ENCODE results near the gene RTKN. TPM values are rescaled to one million over a fixed set of nuclear protein-coding genes. Genes with fewer than 3 reads are reported as not detected.
"Not testable (repeated sequence)": the region's sequence is repeated elsewhere in the genome, so short reads cannot be mapped to it uniquely, and the experiment has no call there.

Gene RTKN
- total and polyA plus RNA-seq, 2 experiments from 2014 or later = 74.2 to 77.5 TPM

DNA sequence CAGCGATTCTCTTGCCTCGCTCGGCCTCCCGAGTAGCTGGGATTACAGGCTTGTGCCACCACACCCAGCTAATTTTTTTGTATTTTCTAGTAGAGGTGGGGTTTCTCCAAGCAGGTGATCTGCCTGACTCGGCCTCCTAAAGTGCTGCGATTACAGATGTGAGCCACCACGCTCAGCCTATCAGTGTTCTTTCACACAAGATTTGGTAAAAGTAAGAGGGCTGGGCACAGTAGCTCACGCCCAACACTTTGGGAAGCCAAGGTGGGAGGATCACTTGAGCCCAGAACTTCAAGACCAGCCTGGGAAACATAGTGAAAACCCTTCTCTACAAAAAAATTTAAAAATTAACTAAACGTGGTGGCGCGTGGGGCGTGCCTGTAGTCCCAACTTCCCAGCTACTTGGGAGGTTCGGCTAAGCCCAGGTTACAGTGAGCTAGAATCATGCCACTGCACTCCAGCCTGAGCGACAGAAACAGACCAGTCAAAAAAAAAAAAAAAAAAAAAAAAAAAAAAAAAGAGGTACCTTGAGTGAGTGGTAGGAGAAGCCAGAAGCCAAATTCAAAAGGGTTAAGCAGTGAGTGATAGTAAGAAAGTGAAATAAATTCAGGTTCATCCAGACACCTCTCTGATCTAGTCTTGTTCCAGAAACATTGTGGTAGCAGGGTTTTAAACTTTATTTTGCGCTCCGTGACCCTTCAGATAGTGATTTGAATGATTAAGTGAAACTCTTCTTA, 29.8 kb upstream of the RTKN start:
- no peaks in the 10 kb centered on the region for H3K9me3 ChIP-seq (ENCODE audit: low read depth)
- 61% methylated on average over 16 of the region's 16 CpGs for WGBS (ENCODE audit: low lambda C conversion rate, missing lambda C conversion rate)
- peak overlapping the region; percentile 96 for H2AFZ ChIP-seq
- H3K36me3 ChIP-seq (replicated peaks; ENCODE audit: insufficient read depth, low read depth) = no peaks in the 10 kb centered on the region
- peak overlapping the region; percentile 52 for H3K4me3 ChIP-seq
- H3K4me2 ChIP-seq = peak overlapping the region; percentile 90
- H4K20me1 ChIP-seq (ENCODE audit: insufficient read depth, poor library complexity, severe bottlenecking) = no peaks in the 10 kb centered on the region
- H3K4me1 ChIP-seq (ENCODE audit: insufficient read depth) = peaks cover 19% of the 10 kb centered on the region
- TF ChIP-seq EZH2phosphoT487 (IDR thresholded peaks at IDR 0.05; ENCODE audit: low read depth, severe bottlenecking, unreplicated experiment) = no peak
- TF ChIP-seq, protein P1, sequence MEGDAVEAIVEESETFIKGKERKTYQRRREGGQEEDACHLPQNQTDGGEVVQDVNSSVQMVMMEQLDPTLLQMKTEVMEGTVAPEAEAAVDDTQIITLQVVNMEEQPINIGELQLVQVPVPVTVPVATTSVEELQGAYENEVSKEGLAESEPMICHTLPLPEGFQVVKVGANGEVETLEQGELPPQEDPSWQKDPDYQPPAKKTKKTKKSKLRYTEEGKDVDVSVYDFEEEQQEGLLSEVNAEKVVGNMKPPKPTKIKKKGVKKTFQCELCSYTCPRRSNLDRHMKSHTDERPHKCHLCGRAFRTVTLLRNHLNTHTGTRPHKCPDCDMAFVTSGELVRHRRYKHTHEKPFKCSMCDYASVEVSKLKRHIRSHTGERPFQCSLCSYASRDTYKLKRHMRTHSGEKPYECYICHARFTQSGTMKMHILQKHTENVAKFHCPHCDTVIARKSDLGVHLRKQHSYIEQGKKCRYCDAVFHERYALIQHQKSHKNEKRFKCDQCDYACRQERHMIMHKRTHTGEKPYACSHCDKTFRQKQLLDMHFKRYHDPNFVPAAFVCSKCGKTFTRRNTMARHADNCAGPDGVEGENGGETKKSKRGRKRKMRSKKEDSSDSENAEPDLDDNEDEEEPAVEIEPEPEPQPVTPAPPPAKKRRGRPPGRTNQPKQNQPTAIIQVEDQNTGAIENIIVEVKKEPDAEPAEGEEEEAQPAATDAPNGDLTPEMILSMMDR (IDR thresholded peaks at IDR 0.05; ENCODE audit: poor library complexity) = no peak
- TF ChIP-seq EZH2 (IDR thresholded peaks at IDR 0.05; ENCODE audit: borderline replicate concordance) = no peak
- no peak for DNase-seq (ENCODE audit: low spot score)
- peaks cover 17% of the 10 kb centered on the region for H3K79me2 ChIP-seq
- no peaks in the 10 kb centered on the region for H3K9me2 ChIP-seq (replicated peaks; ENCODE audit: insufficient read depth)
- H3K27ac ChIP-seq = peak overlapping the region; percentile 97
- H3K27me3 ChIP-seq = no peaks in the 10 kb centered on the region

DNA sequence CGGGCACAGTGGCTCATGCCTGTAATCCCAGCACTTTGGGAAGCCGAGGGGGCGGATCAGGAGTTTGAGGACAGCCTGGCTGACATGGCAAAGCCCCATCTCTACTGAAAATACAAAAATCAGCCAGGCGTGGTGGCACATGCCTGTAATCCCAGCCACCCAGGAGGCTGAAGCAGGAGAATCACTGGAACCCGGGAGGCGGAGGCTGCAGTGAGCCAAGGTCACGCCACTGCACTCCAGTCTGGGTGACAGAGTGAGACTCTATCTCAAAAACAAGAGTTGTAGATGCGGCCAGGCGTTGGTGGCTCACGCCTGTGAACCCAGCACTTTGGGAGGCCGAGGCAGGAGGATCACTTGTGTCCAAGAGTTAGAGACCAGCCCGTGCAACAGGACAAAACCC, 29.0 kb upstream of the RTKN start:
- H3K36me3 ChIP-seq (replicated peaks; ENCODE audit: insufficient read depth, low read depth); H3K4me3 ChIP-seq; H3K27ac ChIP-seq; H3K9me2 ChIP-seq (replicated peaks; ENCODE audit: insufficient read depth); H4K20me1 ChIP-seq (ENCODE audit: insufficient read depth, poor library complexity, severe bottlenecking); H3K27me3 ChIP-seq; H3K9me3 ChIP-seq (ENCODE audit: low read depth); DNase-seq (ENCODE audit: low spot score); H2AFZ ChIP-seq: not testable (repeated sequence)
- Histone ChIP-seq H3K4me2 (peak overlapping the region; percentile 90), H3K79me2 (peaks cover 24% of the 10 kb centered on the region), H3K4me1 (ENCODE audit: insufficient read depth) (peaks cover 19% of the 10 kb centered on the region)
- 97% methylated on average over 12 of the region's 12 CpGs for WGBS (ENCODE audit: low lambda C conversion rate, missing lambda C conversion rate)

DNA sequence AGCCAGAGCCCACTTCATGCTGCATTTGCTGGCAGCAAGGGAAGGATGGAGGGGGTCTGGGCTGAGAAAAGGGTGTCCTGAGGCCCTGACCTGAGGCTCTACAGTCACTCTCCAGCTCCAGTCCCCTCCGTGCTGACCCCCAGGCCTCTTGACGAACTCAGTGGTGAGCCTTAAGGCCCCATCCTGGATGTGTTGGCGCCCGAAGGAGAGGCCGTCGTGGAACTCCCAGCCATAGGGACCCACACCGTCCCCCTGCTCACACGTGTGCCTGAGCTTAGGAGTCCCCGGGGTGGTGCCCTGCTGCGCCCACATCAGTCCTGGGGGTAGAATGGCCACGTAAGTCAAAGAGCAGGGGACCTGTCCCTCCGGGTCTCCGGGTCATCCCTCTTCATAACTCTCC, 22.7 kb upstream of the RTKN start:
- H3K27me3 ChIP-seq = no peaks in the 10 kb centered on the region
- DNase-seq (ENCODE audit: low spot score) = no peak
- H3K36me3 ChIP-seq (replicated peaks; ENCODE audit: insufficient read depth, low read depth) = no peaks in the 10 kb centered on the region
- peaks cover 7% of the 10 kb centered on the region for H3K4me1 ChIP-seq (ENCODE audit: insufficient read depth)
- 5% methylated on average over 13 of the region's 13 CpGs for WGBS (ENCODE audit: low lambda C conversion rate, missing lambda C conversion rate)
- peak overlapping the region; percentile 96 for H3K4me2 ChIP-seq
- peak overlapping the region; percentile 97 for H3K27ac ChIP-seq
- TF ChIP-seq EZH2 (IDR thresholded peaks at IDR 0.05; ENCODE audit: borderline replicate concordance) (no peak), EZH2phosphoT487 (IDR thresholded peaks at IDR 0.05; ENCODE audit: low read depth, severe bottlenecking, unreplicated experiment) (no peak)
- H3K4me3 ChIP-seq = peak overlapping the region; percentile 93
- no peaks in the 10 kb centered on the region for H3K9me3 ChIP-seq (ENCODE audit: low read depth)
- no peaks in the 10 kb centered on the region for H4K20me1 ChIP-seq (ENCODE audit: insufficient read depth, poor library complexity, severe bottlenecking)
- peak overlapping the region; percentile 95 for H2AFZ ChIP-seq
- peaks cover 38% of the 10 kb centered on the region for H3K79me2 ChIP-seq
- H3K9me2 ChIP-seq (replicated peaks; ENCODE audit: insufficient read depth) = no peaks in the 10 kb centered on the region

DNA sequence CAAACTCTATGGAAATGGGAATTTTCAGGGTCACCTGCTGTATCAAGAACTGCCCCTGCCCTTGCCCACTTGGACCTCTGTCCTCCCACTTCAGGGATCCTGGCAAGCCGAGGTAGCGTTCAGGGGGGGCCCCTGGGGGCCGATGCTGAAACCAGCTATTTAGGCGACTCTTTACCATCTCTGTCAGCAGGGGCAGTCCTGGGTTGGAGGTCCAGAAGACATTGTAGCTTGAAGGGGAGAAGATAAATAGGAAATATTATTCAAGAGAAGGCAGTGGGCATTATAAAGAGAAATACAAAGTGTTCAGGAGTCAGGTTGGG, 21.0 kb upstream of the RTKN start:
- H4K20me1 ChIP-seq (ENCODE audit: insufficient read depth, poor library complexity, severe bottlenecking) = no peaks in the 10 kb centered on the region
- 93% methylated on average over 4 of the region's 4 CpGs for WGBS (ENCODE audit: low lambda C conversion rate, missing lambda C conversion rate)
- H3K4me1 ChIP-seq (ENCODE audit: insufficient read depth) = peaks cover 7% of the 10 kb centered on the region
- H3K27me3 ChIP-seq = no peaks in the 10 kb centered on the region
- no peak overlapping the region for H3K4me2 ChIP-seq
- H3K9me2 ChIP-seq (replicated peaks; ENCODE audit: insufficient read depth) = no peaks in the 10 kb centered on the region
- no peak overlapping the region for H2AFZ ChIP-seq
- H3K4me3 ChIP-seq = no peak overlapping the region
- H3K9me3 ChIP-seq (ENCODE audit: low read depth) = no peaks in the 10 kb centered on the region
- H3K27ac ChIP-seq = no peak overlapping the region
- DNase-seq (ENCODE audit: low spot score) = no peak
- no peaks in the 10 kb centered on the region for H3K36me3 ChIP-seq (replicated peaks; ENCODE audit: insufficient read depth, low read depth)
- no peak for TF ChIP-seq EZH2 (IDR thresholded peaks at IDR 0.05; ENCODE audit: borderline replicate concordance)
- TF ChIP-seq, protein P1 (IDR thresholded peaks at IDR 0.05; ENCODE audit: poor library complexity) = no peak
- no peak for TF ChIP-seq EZH2phosphoT487 (IDR thresholded peaks at IDR 0.05; ENCODE audit: low read depth, severe bottlenecking, unreplicated experiment)
- H3K79me2 ChIP-seq = peaks cover 46% of the 10 kb centered on the region
